Thoracic aorta (tissue), 2 donors: Measurements from ENCODE around the gene LNP1. TPM values are rescaled to one million over a fixed set of nuclear protein-coding genes. Genes with fewer than 3 reads are reported as not detected.

Experiments used
- ATAC-seq: fragments of 150-250 bp; one replicate; pipeline ENCODE4 v1.8.0; 2017; ENCODE audit warnings: low read depth; ENCODE audit not compliant: insufficient number of reproducible peaks, low FRiP score
- DNase-seq: peaks from one replicate; pipeline ENCODE4 v3.0.0-alpha.2; 2020; ENCODE audit warnings: low spot score
- H3K27ac ChIP-seq, 2 donors: fragments of 200-600 bp; sonication (generic); 1 replicate in 1 of 2; 2 replicates in 1 of 2; pipeline ENCODE4 v1.5.1; 2016; ENCODE audit warnings: mild to moderate bottlenecking in 2 of 2, moderate library complexity in 2 of 2
- H3K27me3 ChIP-seq: fragments of 200-600 bp; sonication (generic); replicated peaks from 2 replicates; pipeline ENCODE4 v1.6.0; 2016; ENCODE audit warnings: mild to moderate bottlenecking; ENCODE audit not compliant: insufficient read depth
- H3K36me3 ChIP-seq: fragments of 200-600 bp; sonication (generic); one replicate; pipeline ENCODE4 v1.5.1; 2016
- H3K4me1 ChIP-seq, 2 donors: fragments of 200-600 bp; sonication (generic); 1 replicate in 1 of 2; 2 replicates in 1 of 2; pipeline versions ENCODE4 v1.5.1 to v1.6.0; 2016; ENCODE audit warnings: low read depth in 2 of 2, mild to moderate bottlenecking in 1 of 2; ENCODE audit not compliant: control insufficient read depth in 1 of 2
- H3K4me3 ChIP-seq: fragments of 200-600 bp; sonication (generic); 2 replicates; pipeline ENCODE4 v1.5.1; 2016; ENCODE audit warnings: mild to moderate bottlenecking
- H3K9me3 ChIP-seq: fragments of 200-600 bp; sonication (generic); 2 replicates; pipeline ENCODE4 v1.5.1; 2016
- total RNA-seq, 2 donors: library from RNA; depleted of rRNA; stranded (reverse); fragments of >200 nt; gene quantifications; one replicate each; pipeline versions ENCODE4 v1.1.0 to v1.2.3, GENCODE V29; 2016
- TF ChIP-seq, protein P1 (sequence below): fragments of 200-600 bp; sonication (generic); IDR thresholded peaks from one replicate; pipeline ENCODE4 v1.5.1; 2019; ENCODE audit warnings: antibody characterized with exemption

LNP1 gene
- total RNA-seq, 2 donors from 2014 or later = 3.0 to 11.4 TPM

DNA sequence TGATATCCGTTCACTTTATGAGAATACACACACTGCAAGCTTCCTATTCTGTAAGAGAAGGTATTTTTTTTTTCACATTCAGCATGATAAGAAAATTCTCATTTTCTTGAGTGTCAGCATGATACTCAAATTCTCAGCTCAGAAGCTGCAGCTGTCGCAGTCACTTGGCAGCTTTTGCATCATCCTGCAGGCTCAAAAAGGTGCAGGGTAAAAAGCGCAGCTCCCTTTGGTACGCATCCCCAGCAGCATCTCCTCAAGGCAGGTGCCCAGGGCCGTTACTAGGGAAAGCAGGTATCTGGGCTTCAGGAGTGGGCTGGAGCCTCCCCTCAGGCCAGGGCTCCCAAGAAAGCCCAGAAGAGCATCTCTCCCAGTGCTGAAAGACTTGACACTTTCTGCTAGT, 22.3 kb downstream of the LNP1 start:
- DNase-seq (no peak), ATAC-seq (no peak)
- Histone ChIP-seq H3K4me1 (peaks cover 0 to 16% of the 10 kb centered on the region in 2 donors), H3K36me3 (no peaks in the 10 kb centered on the region), H3K4me3 (no peak overlapping the region), H3K27ac (no peak overlapping the region), H3K27me3 (no peaks in the 10 kb centered on the region), H3K9me3 (no peaks in the 10 kb centered on the region)
- TF ChIP-seq, protein P1, sequence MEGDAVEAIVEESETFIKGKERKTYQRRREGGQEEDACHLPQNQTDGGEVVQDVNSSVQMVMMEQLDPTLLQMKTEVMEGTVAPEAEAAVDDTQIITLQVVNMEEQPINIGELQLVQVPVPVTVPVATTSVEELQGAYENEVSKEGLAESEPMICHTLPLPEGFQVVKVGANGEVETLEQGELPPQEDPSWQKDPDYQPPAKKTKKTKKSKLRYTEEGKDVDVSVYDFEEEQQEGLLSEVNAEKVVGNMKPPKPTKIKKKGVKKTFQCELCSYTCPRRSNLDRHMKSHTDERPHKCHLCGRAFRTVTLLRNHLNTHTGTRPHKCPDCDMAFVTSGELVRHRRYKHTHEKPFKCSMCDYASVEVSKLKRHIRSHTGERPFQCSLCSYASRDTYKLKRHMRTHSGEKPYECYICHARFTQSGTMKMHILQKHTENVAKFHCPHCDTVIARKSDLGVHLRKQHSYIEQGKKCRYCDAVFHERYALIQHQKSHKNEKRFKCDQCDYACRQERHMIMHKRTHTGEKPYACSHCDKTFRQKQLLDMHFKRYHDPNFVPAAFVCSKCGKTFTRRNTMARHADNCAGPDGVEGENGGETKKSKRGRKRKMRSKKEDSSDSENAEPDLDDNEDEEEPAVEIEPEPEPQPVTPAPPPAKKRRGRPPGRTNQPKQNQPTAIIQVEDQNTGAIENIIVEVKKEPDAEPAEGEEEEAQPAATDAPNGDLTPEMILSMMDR = no peak

DNA sequence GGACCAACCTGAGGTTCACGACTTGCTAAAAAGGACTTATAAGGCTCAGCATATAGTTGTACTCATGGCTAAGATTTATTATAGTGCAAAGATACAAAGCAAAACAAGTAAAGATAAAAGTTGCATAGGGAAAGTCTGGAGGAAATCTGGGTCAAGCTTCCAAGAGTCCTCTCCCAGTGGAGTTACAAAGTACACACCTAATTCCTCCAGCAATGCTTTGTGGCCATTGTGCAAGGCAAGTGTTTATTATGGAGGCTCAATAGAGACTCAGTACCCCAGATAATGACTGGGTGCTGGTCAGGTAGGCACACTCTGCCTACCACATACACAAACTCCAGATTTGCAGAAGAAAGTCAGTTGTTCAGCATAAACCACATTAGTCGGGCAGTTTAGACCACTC, 22.9 kb downstream of the LNP1 start:
- Histone ChIP-seq H3K4me1 (peaks cover 0 to 16% of the 10 kb centered on the region in 2 donors), H3K27ac (no peak overlapping the region), H3K4me3 (no peak overlapping the region), H3K36me3 (no peaks in the 10 kb centered on the region), H3K9me3 (no peaks in the 10 kb centered on the region), H3K27me3 (no peaks in the 10 kb centered on the region)
- TF ChIP-seq, protein P1 = no peak
- DNase-seq (no peak), ATAC-seq (no peak)

DNA sequence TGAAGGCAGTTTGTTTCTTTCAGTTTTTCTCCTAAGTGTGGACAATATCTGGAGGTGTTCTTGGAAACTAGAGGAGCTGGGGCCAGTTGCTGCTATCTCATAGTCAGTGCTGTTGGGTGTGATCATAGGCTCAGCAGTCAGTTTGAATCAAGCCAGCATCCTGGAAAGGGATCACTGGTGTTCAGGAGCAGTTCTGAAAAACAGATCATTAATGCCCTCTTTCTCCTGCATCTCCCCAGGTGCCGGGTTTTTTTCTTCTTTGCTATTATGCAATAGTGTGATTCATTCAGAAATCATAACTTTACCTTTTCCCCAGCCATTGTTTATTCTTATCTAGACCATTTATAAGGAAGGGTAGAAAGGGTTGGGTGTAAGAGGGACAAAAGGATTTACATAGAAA, 24.0 kb downstream of the LNP1 start:
- Histone ChIP-seq H3K4me3 (no peak overlapping the region), H3K27me3 (no peaks in the 10 kb centered on the region), H3K27ac (no peak overlapping the region), H3K4me1 (peaks cover 1 to 23% of the 10 kb centered on the region in 2 donors), H3K9me3 (no peaks in the 10 kb centered on the region), H3K36me3 (no peaks in the 10 kb centered on the region)
- ATAC-seq (no peak), DNase-seq (no peak)
- TF ChIP-seq, protein P1 = no peak

DNA sequence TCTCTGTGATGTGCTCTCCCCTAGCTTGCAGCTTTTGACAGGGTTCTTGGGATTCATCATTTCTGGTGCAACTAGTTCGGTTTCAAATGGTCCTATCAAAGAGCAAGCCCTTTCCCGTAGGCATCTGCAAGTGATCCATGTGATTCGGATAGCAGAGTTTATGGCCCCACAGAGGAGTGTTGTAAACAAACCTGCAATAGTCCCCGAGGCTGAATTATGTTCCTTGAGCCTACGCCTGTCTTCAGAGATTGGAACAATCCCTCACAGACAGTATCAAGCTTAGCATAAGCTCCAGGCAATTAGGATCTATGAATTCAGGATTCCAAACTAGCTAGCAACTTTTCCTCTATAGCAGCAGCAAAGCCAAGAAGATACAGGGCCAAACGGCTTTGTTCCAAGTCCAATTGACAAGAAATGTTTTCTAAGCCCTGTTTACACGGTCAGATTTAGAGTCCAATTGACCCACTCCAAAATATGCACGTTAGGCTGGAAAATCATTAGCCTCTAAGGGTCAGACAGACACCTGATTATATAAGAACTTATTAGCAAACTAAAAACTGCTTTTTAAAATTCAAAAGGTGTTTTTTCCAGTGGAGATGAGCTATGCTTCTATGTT, 24.8 kb downstream of the LNP1 start:
- Histone ChIP-seq H3K4me3 (no peak overlapping the region), H3K27ac (no peak overlapping the region), H3K9me3 (no peaks in the 10 kb centered on the region), H3K36me3 (no peaks in the 10 kb centered on the region), H3K27me3 (no peaks in the 10 kb centered on the region), H3K4me1 (peaks cover 6 to 29% of the 10 kb centered on the region in 2 donors)
- no peak for ATAC-seq
- no peak for DNase-seq
- TF ChIP-seq, protein P1 = no peak

DNA sequence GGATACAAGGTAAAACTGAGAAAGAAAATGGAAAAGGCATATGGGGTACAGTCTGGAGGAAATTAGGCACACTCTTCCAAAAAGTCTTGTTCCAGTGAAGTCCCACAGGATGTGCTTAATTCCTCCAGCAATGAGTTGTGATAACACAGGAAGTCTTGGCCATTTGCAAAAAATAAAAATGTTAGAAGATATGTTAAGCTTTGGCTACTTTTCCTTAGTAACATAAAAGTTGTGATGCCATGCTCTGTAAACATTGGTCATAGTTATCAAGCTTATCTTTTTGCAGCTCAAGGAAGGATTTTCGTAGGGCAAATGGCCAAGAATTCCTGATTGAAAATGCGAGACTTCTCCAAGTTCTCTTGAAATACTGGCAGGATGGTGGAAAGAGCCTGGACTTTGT, 26.4 kb downstream of the LNP1 start:
- H3K27ac ChIP-seq = peak overlapping the region in 1 of 2 donors; percentile 6
- H3K27me3 ChIP-seq = no peaks in the 10 kb centered on the region
- peaks cover 6 to 32% of the 10 kb centered on the region in 2 donors for H3K4me1 ChIP-seq
- ATAC-seq (no peak), DNase-seq (no peak)
- TF ChIP-seq, protein P1 = no peak
- H3K4me3 ChIP-seq = peak overlapping the region; percentile 48
- no peaks in the 10 kb centered on the region for H3K9me3 ChIP-seq
- H3K36me3 ChIP-seq = no peaks in the 10 kb centered on the region
